Kidney glomerular epithelial cell (primary cell): ENCODE data around the gene SMOC2.
A peak's percentile ranks its signal among the peaks of the same experiment; 100 is the strongest.
"Not testable (repeated sequence)": the region's sequence is repeated elsewhere in the genome, so short reads cannot be mapped to it uniquely, and the experiment has no call there.

Experiments
- DNase-seq: peaks from one replicate; lab custom pipeline; 2025; lab: John Stamatoyannopoulos, UW

Gene SMOC2

GRCh38 chr6:168538188-168538891 is 97.4 kb downstream of the SMOC2 start:
- DNase-seq: not testable (repeated sequence)

GRCh38 chr6:168538892-168539811 is 98.2 kb downstream of the SMOC2 start:
- DNase-seq: no peak

- no peak for DNase-seq
Observed at GRCh38 chr6:168540713-168541291, 99.8 kb downstream of the SMOC2 start.

- no peak for DNase-seq
Observed at GRCh38 chr6:168541307-168541706, 100.3 kb downstream of the SMOC2 start.

GRCh38 chr6:168542301-168542700 is 101.3 kb downstream of the SMOC2 start:
- no peak for DNase-seq

GRCh38 chr6:168545428-168545827 is 104.4 kb downstream of the SMOC2 start:
- no peak for DNase-seq

- DNase-seq: no peak
Observed at GRCh38 chr6:168546151-168546550, 105.2 kb downstream of the SMOC2 start.

- DNase-seq: no peak
Observed at GRCh38 chr6:168546730-168547129, 105.7 kb downstream of the SMOC2 start.

GRCh38 chr6:168550326-168550725 is 109.3 kb downstream of the SMOC2 start:
- DNase-seq: no peak

- no peak for DNase-seq
Observed at GRCh38 chr6:168554472-168554871, 113.5 kb downstream of the SMOC2 start.

GRCh38 chr6:168554898-168555617 is 114.1 kb downstream of the SMOC2 start:
- DNase-seq: no peak

- no peak for DNase-seq
Observed at GRCh38 chr6:168555618-168556273, 114.8 kb downstream of the SMOC2 start.

- no peak for DNase-seq
Observed at GRCh38 chr6:168557512-168557911, 116.5 kb downstream of the SMOC2 start.

- DNase-seq: no peak
Observed at GRCh38 chr6:168558686-168559085, 117.7 kb downstream of the SMOC2 start.

- peak; percentile 56 for DNase-seq
Observed at GRCh38 chr6:168559574-168560098, 118.7 kb downstream of the SMOC2 start.

- DNase-seq: no peak
Observed at GRCh38 chr6:168560126-168560525, 119.1 kb downstream of the SMOC2 start.

GRCh38 chr6:168562576-168563151 is 121.7 kb downstream of the SMOC2 start:
- DNase-seq: no peak

GRCh38 chr6:168563656-168564055 is 122.7 kb downstream of the SMOC2 start:
- DNase-seq: no peak

GRCh38 chr6:168565112-168565511 is 124.1 kb downstream of the SMOC2 start:
- no peak for DNase-seq

- no peak for DNase-seq
Observed at GRCh38 chr6:168570211-168570610, 129.2 kb downstream of the SMOC2 start.

GRCh38 chr6:168571268-168571667 is 130.3 kb downstream of the SMOC2 start:
- no peak for DNase-seq
